GM18520 (cell line): Measurements from ENCODE around the gene OLFM3.

Experiments used
- ATAC-seq: cut with Tn5 transposase; IDR thresholded peaks from one replicate; pipeline ENCODE4 v1.9.1; 2021; ENCODE audit not compliant: unreplicated experiment

Gene OLFM3

DNA sequence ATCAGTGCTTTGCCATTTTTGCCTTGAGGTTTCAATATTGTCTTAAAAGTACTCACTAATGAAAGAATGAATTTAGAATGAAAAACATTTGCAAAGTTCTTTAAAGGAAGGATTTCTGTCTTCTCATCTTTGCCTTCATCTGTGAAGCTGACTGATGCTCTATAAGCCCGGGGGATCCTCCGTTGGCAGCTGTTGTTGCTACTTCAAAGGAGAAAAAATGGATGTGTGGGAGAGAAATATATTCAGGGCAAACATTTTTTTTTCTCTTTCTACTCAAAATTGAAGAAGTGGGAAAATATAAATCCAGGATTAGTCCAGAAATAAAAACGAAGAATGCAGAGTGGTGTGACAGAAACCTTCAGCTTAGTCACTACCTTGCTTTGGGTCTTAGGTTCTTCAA lies 142.5 kb downstream of the OLFM3 start:
- no peak for ATAC-seq

- ATAC-seq: no peak
These were observed 143.8 kb downstream of the OLFM3 start for GRCh38 chr1:101852936-101853335.

DNA sequence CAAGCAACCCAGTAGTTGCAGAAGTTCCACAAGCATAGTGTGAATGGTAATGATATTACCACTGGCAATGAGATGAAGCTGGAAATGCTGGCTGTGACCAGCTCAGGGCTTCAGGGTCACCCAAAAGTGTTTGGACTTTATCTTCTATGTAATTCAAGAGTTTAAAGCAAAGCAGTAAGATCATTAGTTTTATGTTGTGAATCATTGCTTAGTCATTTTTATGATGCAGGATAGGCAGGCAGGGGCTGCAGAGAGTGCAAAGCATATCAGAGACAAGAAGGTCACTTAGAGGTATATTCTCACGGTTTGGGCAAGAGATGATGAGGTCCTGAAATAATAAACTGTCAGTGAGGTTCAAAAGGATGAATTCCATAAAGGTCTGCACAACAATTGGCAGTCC lies 147.4 kb downstream of the OLFM3 start:
- no peak for ATAC-seq

DNA sequence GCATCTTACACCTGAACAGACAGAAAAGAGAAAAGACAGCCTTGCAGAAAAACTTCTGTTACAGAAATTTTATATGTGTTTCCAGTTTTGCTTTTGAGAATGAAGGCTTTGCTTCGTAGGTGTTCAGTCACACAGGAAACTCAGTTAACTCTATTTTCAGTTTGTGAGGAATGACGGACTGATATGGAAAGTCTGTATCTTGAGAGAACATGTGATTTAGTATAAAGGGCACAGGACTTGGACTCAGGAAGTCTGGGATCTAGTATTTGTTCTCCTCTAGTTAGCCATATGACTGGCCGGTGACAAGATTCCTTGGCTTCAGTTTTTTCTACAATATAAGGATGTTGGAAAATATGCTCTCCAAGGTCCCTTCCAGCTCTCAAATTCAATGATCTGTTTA lies 149.1 kb downstream of the OLFM3 start:
- ATAC-seq: no peak

- no peak for ATAC-seq
These were observed 149.9 kb downstream of the OLFM3 start for GRCh38 chr1:101846820-101847219.

DNA sequence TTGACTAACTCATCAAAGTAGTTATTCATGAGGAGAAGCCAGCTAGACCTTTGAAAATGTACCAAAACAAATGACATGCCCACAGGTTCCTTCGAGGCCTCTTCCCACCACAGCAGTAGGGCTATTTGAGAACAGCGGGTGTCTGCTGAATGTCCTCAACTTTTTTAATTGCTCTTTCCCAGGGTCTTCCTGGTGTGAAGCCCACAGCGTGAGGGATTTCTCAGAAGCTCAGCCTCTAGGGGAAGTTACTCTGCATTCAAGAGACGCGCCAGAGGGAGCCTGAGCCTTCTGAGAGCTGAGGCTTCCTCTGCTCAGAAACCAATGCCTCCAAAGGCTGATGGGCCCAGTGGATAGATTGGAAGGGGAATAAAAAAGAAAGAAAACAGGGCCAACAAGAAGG lies 153.6 kb downstream of the OLFM3 start:
- ATAC-seq: no peak

DNA sequence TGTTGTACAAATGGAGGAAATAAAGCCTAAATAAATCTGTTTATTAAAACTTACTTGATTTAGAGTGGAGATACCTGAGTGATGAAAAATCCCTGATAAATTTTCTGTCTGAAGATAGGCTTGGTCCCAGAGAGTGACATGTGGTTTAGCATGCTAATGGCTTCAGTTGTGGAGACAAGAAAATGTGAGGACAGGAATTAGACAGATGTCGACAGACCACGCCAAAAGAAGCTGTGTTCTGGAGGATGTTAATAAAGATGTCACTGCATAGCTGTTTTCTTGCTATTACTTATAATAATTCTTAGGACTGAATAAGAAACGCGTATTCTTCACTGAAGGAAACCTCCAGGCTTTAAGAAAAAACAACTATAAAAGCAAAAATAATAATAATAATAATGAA lies 154.9 kb downstream of the OLFM3 start:
- no peak for ATAC-seq

DNA sequence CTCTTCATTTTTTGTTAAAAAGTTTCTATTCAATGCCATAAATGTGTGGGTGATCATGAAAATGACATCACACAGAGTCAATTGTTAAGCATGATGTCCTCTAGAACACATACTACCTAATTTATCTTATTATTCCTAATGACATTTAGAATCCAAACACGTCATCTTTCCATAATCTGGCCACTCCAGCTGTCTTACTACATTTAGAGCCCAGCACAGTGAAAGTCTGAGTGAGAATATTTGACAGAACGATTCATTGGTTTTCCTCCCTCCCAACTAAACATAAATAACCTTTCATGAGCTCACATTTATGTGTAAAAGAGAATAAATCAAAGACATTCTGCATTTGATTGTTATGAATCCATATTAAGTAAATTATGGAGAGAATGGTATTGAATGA lies 160.7 kb downstream of the OLFM3 start:
- no peak for ATAC-seq

DNA sequence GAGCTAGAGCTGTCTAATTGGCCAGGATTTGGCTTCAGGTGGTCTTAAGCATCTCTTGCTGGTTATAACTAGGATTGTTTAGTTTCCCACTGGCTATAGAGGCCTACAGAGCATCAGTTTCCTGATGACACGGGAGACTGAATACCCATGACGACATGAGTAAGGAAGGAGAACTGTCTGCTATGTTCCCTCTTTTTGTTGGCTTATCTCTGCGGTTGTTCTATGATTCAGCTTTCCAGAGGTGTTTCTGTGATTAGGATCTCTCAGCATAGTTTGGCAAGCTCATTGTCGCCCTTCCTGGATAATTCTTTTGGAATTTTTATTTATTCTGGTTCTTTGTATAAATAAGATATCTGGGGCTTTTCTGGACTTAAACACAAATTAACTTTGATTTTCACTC lies 163.4 kb downstream of the OLFM3 start:
- ATAC-seq: no peak

GRCh38 chr1:101826416-101826815 lies 170.3 kb downstream of the OLFM3 start:
- ATAC-seq: no peak

GRCh38 chr1:101820071-101820470 lies 176.7 kb downstream of the OLFM3 start:
- ATAC-seq: no peak

DNA sequence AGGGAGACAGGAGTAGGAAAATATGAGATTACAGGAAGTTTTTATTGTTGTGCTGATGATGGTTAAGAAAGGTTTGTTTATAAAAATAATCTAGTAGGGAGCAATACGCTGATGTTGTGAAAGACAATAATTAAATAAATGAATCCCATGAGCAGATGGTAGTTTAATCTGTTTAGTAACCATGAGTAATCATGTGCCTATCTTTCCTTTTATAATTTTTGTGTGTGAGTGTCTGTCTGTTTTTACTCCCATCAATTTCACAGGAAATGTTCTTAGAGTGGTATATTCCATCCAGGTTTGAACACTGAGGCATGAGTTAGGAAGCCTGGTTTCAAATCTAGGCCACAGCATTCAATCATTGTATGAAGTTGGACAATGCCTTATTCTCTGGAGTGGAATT lies 180.5 kb downstream of the OLFM3 start:
- no peak for ATAC-seq

DNA sequence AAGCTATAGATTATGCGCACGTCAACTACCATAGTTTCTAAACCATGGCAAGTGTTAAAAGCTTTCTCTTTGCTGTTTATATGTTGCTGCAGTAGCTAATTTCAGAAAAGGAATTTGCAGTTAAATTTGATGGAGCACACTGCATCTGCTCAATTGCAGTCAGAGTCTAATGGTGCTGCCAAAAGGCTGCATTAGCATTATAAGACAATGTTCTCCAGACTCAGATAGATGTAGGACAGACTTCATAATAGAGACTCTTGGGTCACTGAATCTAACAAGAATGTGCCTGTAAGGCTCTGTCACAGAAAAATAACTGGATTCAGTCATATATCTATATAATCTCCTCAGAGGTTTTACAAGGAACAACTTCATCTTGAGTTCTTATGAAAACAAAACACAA lies 198.3 kb downstream of the OLFM3 start:
- no peak for ATAC-seq

DNA sequence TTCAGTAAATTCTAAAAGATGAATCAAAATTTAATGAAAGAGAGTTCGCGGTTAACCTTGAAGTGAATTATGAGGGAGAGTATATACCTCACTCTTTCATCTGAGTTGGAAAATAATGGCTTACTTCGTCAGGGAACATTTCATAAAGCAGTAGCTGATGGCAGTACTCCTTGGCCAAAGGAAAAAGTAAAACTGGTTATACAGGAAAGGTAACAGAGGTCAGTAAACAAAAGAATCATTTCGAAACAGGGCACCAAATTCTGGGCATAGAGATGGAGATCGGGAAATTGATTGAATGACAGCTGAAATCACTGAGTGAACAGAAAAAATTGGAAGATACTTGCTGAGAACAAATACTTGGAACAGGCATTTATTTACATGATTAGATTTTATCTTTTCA lies 199.0 kb downstream of the OLFM3 start:
- no peak for ATAC-seq

- no peak for ATAC-seq
These were observed 215.4 kb downstream of the OLFM3 start for GRCh38 chr1:101781201-101781831.

DNA sequence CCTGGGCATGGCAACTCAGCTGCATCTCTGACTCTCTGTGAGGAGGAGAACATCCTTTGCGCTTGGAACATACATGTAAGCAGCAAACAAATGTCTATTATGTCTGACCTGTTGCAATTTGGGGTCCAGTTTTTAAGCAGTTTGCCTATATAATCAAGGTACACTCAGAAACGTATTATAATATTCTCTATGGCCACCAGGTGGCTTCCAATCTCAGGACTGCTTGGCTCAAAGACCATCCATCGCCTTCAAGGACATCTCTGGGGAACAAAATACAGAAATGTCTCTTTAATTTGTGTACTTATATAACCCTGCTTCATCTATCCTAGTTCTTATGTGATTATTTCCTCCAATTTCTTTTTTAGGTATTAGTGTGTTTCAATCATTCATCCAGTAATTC lies 227.2 kb downstream of the OLFM3 start:
- ATAC-seq: no peak

GRCh38 chr1:101757985-101758384 lies 238.7 kb downstream of the OLFM3 start:
- no peak for ATAC-seq

- ATAC-seq: no peak
These were observed 240.3 kb downstream of the OLFM3 start for GRCh38 chr1:101756411-101756810.
